Keratinocyte (primary cell): ENCODE results near the gene CPB1. TPM values are rescaled to one million over a fixed set of nuclear protein-coding genes. Genes with fewer than 3 reads are reported as not detected.

Experiments
- DNase-seq: peaks from one replicate; pipeline ENCODE4 v3.0.0-alpha.2; 2011; ENCODE audit warnings: low read depth, missing footprints, low spot score
- FAIRE-seq: peaks from 2 replicates; lab custom pipeline; 2011; peaks lifted over from hg19 to GRCh38; lab: Jason Lieb, UNC
- H2AFZ ChIP-seq: 2 replicates; pipeline ENCODE4 v1.6.0; 2012; ENCODE audit warnings: low read length, control low read depth, inconsistent platforms; ENCODE audit not compliant: control insufficient read depth
- H3K27ac ChIP-seq: 2 replicates; pipeline ENCODE4 v1.5.1; 2011; ENCODE audit warnings: low read length; ENCODE audit not compliant: control insufficient read depth, insufficient read depth
- H3K27me3 ChIP-seq: 3 replicates; pipeline ENCODE4 v1.6.0; 2011; ENCODE audit warnings: low read length; ENCODE audit not compliant: control insufficient read depth, insufficient read depth; ENCODE audit errors: extremely low read depth
- H3K36me3 ChIP-seq, 2 experiments: 2 replicates in 1 of 2; 3 replicates in 1 of 2; pipeline ENCODE4 v1.5.1; 2011; ENCODE audit warnings: low read length in 2 of 2, mild to moderate bottlenecking in 1 of 2; ENCODE audit not compliant: control insufficient read depth in 2 of 2, insufficient read depth in 2 of 2; ENCODE audit errors: extremely low read depth in 1 of 2
- H3K4me1 ChIP-seq: 3 replicates; pipeline ENCODE4 v1.5.1; 2011; ENCODE audit warnings: low read length; ENCODE audit not compliant: control insufficient read depth, insufficient read depth; ENCODE audit errors: extremely low read depth
- H3K4me2 ChIP-seq: 3 replicates; pipeline ENCODE4 v1.6.0; 2011; ENCODE audit warnings: low read depth, low read length; ENCODE audit not compliant: control insufficient read depth, insufficient read depth; ENCODE audit errors: extremely low read depth
- H3K4me3 ChIP-seq, 3 experiments: fragments of 200-600 bp in 1 of 3; sonication (generic) in 1 of 3; 2 replicates in 2 of 3; 3 replicates in 1 of 3; pipeline ENCODE4 v1.5.1; 2011 to 2016; ENCODE audit warnings: low read length in 3 of 3, mild to moderate bottlenecking in 3 of 3, control low read depth in 2 of 3, inconsistent platforms in 1 of 3, low read depth in 1 of 3, mixed read lengths in 1 of 3, mixed run types in 1 of 3, moderate library complexity in 1 of 3; ENCODE audit not compliant: control insufficient read depth in 2 of 3, insufficient read depth in 2 of 3; ENCODE audit errors: extremely low read depth in 1 of 3
- H3K79me2 ChIP-seq: 2 replicates; pipeline ENCODE4 v1.6.0; 2012; ENCODE audit warnings: low read length; ENCODE audit not compliant: control insufficient read depth, insufficient read depth
- H3K9ac ChIP-seq: 3 replicates; pipeline ENCODE4 v1.6.0; 2011; ENCODE audit warnings: low read length; ENCODE audit not compliant: control insufficient read depth, insufficient read depth; ENCODE audit errors: extremely low read depth
- H3K9me1 ChIP-seq: 3 replicates; pipeline ENCODE4 v1.6.0; 2011; ENCODE audit warnings: low read length; ENCODE audit not compliant: control insufficient read depth, insufficient read depth; ENCODE audit errors: extremely low read depth
- H3K9me3 ChIP-seq: 2 replicates; pipeline ENCODE4 v1.5.1; 2012; ENCODE audit warnings: low read depth, low read length; ENCODE audit not compliant: control insufficient read depth
- H4K20me1 ChIP-seq: 3 replicates; pipeline ENCODE4 v1.6.0; 2011; ENCODE audit warnings: low read length; ENCODE audit not compliant: control insufficient read depth, insufficient read depth; ENCODE audit errors: extremely low read depth
- EZH2 ChIP-seq: IDR thresholded peaks from one replicate; pipeline ENCODE4 v1.6.1; 2012; ENCODE audit warnings: inconsistent platforms, mild to moderate bottlenecking, low read length, moderate library complexity
- dilution Hi-C: fragments of 300-500 bp; cut with MboI; formaldehyde crosslinking; loops from one replicate; pipeline ENCODE4 v1.7.0; 2020; ENCODE audit warnings: low sequenced_read_pairs; ENCODE audit not compliant: extremely low pct_ligation_motif_present
- polyA plus RNA-seq, 5 experiments: library from polyadenylated mRNA; depleted of rRNA in 3 of 5; stranded (reverse) in 3 of 5; stranded (forward) in 1 of 5; unstranded in 1 of 5; fragments of >200 nt; gene quantifications; 1 replicate in 1 of 5; 2 replicates in 3 of 5; 3 replicates in 1 of 5; pipeline versions ENCODE4 v1.2.1 to v1.2.3, GENCODE V29; 2011 to 2012; ENCODE audit warnings: missing spikeins in 2 of 5, low read depth in 1 of 5, low replicate concordance in 1 of 5
- TF ChIP-seq, protein P1 (sequence below), 3 experiments: IDR thresholded peaks in 1 of 3; conservative IDR thresholded peaks in 1 of 3; optimal IDR thresholded peaks in 1 of 3; 2 replicates in 2 of 3; 3 replicates in 1 of 3; pipeline versions ENCODE3 to v1.5.1; 2011; ENCODE audit warnings: low read length in 3 of 3, mild to moderate bottlenecking in 3 of 3, moderate library complexity in 2 of 3, control low read depth in 1 of 3, inconsistent platforms in 1 of 3; ENCODE audit not compliant: insufficient read depth in 2 of 3; ENCODE audit errors: extremely low read depth in 1 of 3

CPB1 gene
- polyA plus RNA-seq, 1 donor (not counting 4 experiments of a cell fraction or from before 2014, with no cell fraction given): not detected

DNA sequence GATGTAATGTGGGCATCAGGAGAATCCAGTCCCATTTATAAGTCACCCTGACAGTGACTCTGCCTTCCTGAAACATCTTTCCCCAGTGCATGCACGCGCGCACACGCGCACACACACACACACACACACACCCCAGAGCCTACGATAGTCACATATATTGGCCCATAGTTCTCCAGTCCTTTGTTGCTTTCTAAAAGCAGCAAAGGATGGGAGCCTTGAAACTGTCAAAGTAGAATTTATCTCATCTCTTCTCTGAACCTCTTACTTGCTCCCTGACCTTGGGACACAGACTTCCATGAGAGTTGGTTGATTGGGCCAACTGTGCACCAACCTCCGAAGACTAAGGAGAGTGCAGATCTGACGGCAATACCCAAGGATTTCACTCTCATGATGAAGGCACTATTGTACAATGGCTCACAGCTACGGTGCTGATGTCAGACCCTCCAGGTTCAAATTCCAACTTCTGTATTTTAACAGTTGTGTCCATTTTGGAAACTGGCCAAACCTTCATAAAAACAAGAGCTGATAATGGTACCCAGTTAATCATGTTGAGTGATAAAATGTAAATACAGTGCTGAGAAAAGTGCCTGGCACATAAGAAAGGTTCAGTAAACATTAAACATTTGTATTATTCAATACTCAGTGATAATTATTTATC is 45.8 kb downstream of the CPB1 start:
- no peak overlapping the region for H3K4me3 ChIP-seq
- H4K20me1 ChIP-seq: no peaks in the 10 kb centered on the region
- DNase-seq: no peak
- no peak for FAIRE-seq
- H3K9me3 ChIP-seq: no peaks in the 10 kb centered on the region
- H3K27ac ChIP-seq: no peak overlapping the region
- TF ChIP-seq, protein P1, sequence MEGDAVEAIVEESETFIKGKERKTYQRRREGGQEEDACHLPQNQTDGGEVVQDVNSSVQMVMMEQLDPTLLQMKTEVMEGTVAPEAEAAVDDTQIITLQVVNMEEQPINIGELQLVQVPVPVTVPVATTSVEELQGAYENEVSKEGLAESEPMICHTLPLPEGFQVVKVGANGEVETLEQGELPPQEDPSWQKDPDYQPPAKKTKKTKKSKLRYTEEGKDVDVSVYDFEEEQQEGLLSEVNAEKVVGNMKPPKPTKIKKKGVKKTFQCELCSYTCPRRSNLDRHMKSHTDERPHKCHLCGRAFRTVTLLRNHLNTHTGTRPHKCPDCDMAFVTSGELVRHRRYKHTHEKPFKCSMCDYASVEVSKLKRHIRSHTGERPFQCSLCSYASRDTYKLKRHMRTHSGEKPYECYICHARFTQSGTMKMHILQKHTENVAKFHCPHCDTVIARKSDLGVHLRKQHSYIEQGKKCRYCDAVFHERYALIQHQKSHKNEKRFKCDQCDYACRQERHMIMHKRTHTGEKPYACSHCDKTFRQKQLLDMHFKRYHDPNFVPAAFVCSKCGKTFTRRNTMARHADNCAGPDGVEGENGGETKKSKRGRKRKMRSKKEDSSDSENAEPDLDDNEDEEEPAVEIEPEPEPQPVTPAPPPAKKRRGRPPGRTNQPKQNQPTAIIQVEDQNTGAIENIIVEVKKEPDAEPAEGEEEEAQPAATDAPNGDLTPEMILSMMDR (optimal IDR thresholded peaks at IDR 0.05 in 1 of 3, IDR thresholded peaks at IDR 0.05 in 1 of 3, conservative IDR thresholded peaks at IDR 0.05 in 1 of 3; ENCODE audit: extremely low read depth in 1 of 3, insufficient read depth in 2 of 3, low read length in 3 of 3): no peak
- no peak for TF ChIP-seq EZH2
- no peaks in the 10 kb centered on the region for H3K27me3 ChIP-seq
- no peak overlapping the region for H3K4me2 ChIP-seq
- H2AFZ ChIP-seq: no peak overlapping the region
- H3K79me2 ChIP-seq: no peaks in the 10 kb centered on the region
- no peak overlapping the region for H3K9ac ChIP-seq
- dilution Hi-C loops: no loop called here
- H3K4me1 ChIP-seq: no peaks in the 10 kb centered on the region
- H3K9me1 ChIP-seq: no peaks in the 10 kb centered on the region
- H3K36me3 ChIP-seq: no peaks in the 10 kb centered on the region

DNA sequence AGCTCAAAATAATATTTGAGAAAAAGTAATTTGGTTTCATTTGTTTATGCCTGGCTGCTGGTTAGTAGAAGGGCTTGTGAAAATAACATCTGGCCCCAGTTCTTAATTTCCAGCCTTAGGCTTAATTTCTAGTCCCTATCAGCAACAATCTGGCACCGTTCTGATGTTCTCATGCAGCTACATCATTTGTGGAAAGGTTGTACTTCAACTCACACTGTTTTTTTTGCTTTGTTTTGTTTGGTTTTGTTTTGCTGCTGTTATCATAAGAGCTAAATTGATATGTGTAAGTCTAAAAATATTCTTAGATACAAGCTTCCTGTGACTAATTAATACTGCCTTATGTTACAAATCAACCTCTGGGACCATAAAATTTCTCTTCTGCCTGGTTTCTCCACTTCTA is 46.4 kb downstream of the CPB1 start:
- Histone ChIP-seq H3K9ac (no peak overlapping the region), H3K79me2 (no peaks in the 10 kb centered on the region), H2AFZ (no peak overlapping the region), H3K27ac (no peak overlapping the region), H3K9me1 (no peaks in the 10 kb centered on the region), H3K27me3 (no peaks in the 10 kb centered on the region), H3K9me3 (no peaks in the 10 kb centered on the region), H3K4me2 (no peak overlapping the region), H4K20me1 (no peaks in the 10 kb centered on the region), H3K4me1 (no peaks in the 10 kb centered on the region), H3K4me3 (no peak overlapping the region), H3K36me3 (no peaks in the 10 kb centered on the region)
- TF ChIP-seq, protein P1 (optimal IDR thresholded peaks at IDR 0.05 in 1 of 3, IDR thresholded peaks at IDR 0.05 in 1 of 3, conservative IDR thresholded peaks at IDR 0.05 in 1 of 3; ENCODE audit: extremely low read depth in 1 of 3, insufficient read depth in 2 of 3, low read length in 3 of 3): no peak
- TF ChIP-seq EZH2: no peak
- FAIRE-seq: no peak
- dilution Hi-C loops: no loop called here
- DNase-seq: no peak
